MM.1S (cell line): ENCODE data around the gene ANGPTL5.
"Not testable (repeated sequence)": the region's sequence is repeated elsewhere in the genome, so short reads cannot be mapped to it uniquely, and the experiment has no call there.

Experiments used
- DNase-seq: peaks from one replicate; pipeline ENCODE4 v3.0.0-alpha.2; 2015
- H2AFZ ChIP-seq: fragments of 300-600 bp; sonication (generic); 2 replicates; pipeline ENCODE4 v1.6.0; 2016; ENCODE audit warnings: antibody characterized with exemption, low read length
- H3F3A ChIP-seq: fragments of 300-600 bp; sonication (generic); 2 replicates; pipeline ENCODE4 v1.6.1; 2016; ENCODE audit warnings: mild to moderate bottlenecking, antibody characterized with exemption, low read length, moderate library complexity, mixed read lengths; ENCODE audit not compliant: insufficient read depth
- H3K27ac ChIP-seq: fragments of 300-600 bp; sonication (generic); 2 replicates; pipeline ENCODE4 v1.5.1; 2016; ENCODE audit warnings: mild to moderate bottlenecking, low read length
- H3K27me3 ChIP-seq: fragments of 300-600 bp; sonication (generic); replicated peaks from 2 replicates; pipeline ENCODE4 v1.6.0; 2016; ENCODE audit warnings: low read length; ENCODE audit not compliant: insufficient read depth
- H3K36me3 ChIP-seq: fragments of 300-600 bp; sonication (generic); replicated peaks from 2 replicates; pipeline ENCODE4 v1.6.1; 2016; ENCODE audit warnings: mild to moderate bottlenecking, low read length, mixed read lengths; ENCODE audit not compliant: insufficient read depth
- H3K4me1 ChIP-seq: fragments of 300-600 bp; sonication (generic); 2 replicates; pipeline ENCODE4 v1.6.1; 2016; ENCODE audit warnings: low read length, mixed read lengths
- H3K4me2 ChIP-seq: fragments of 300-600 bp; sonication (generic); 2 replicates; pipeline ENCODE4 v1.6.0; 2016; ENCODE audit warnings: low read depth, low read length
- H3K4me3 ChIP-seq: fragments of 300-600 bp; sonication (generic); 2 replicates; pipeline ENCODE4 v1.5.1; 2016; ENCODE audit warnings: low read length, mixed read lengths
- H3K79me2 ChIP-seq: fragments of 300-600 bp; sonication (generic); 2 replicates; pipeline ENCODE4 v1.6.1; 2016; ENCODE audit warnings: mixed run types, low read length, mixed read lengths
- H3K9ac ChIP-seq: fragments of 300-600 bp; sonication (generic); 2 replicates; pipeline ENCODE4 v1.6.1; 2016; ENCODE audit warnings: low read length, mixed read lengths
- H3K9me2 ChIP-seq: fragments of 300-600 bp; sonication (generic); replicated peaks from 2 replicates; pipeline ENCODE4 v1.6.1; 2016; ENCODE audit warnings: mild to moderate bottlenecking, low read length, mixed read lengths; ENCODE audit not compliant: insufficient read depth
- H3K9me3 ChIP-seq: fragments of 300-600 bp; sonication (generic); replicated peaks from 2 replicates; pipeline ENCODE4 v1.6.1; 2016; ENCODE audit warnings: mild to moderate bottlenecking, low read length, mixed read lengths; ENCODE audit not compliant: insufficient read depth
- H4K20me1 ChIP-seq: fragments of 300-600 bp; sonication (generic); 2 replicates; pipeline ENCODE4 v1.6.1; 2016; ENCODE audit warnings: mild to moderate bottlenecking, low read length, moderate library complexity, mixed read lengths; ENCODE audit not compliant: insufficient read depth
- EZH2 ChIP-seq: fragments of 300-600 bp; sonication (generic); optimal IDR thresholded peaks from 2 replicates; pipeline ENCODE3; 2017; ENCODE audit warnings: low read depth, mild to moderate bottlenecking, antibody characterized with exemption, low read length, mixed read lengths
- EZH2phosphoT487 ChIP-seq: fragments of 300-600 bp; sonication (generic); IDR thresholded peaks from 2 replicates; pipeline ENCODE4 v1.6.1; 2018; ENCODE audit warnings: antibody characterized with exemption, low read length
- TF ChIP-seq, protein P1 (sequence below): fragments of 300-600 bp; sonication (generic); IDR thresholded peaks from 2 replicates; pipeline ENCODE4 v1.5.1; 2016; ENCODE audit warnings: antibody characterized with exemption, low read length, mixed read lengths

ANGPTL5 gene

DNA sequence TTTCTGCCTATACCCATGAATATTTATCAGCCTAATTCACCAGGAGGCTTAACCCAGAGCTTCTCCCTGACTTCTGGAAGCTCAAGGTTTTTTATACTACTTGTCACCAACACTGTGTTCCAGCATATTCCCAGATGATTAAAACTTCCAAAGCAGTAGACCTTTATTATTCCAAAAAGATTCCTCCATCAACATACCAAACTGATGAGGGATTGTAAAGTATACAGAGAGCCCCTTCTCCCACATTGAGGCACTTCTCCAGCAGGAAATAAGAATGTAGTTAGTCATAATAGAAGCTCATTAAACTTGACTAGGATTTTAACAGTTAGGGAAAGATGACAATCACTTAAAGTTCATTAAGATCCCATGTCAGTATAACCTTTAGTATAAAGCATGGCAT, 53.0 kb downstream of the ANGPTL5 start:
- Histone ChIP-seq H3K4me1 (no peaks in the 10 kb centered on the region), H3K9ac (no peak overlapping the region), H3K36me3 (no peaks in the 10 kb centered on the region), H2AFZ (no peak overlapping the region), H3K27me3 (no peaks in the 10 kb centered on the region), H3K4me2 (no peak overlapping the region), H4K20me1 (no peaks in the 10 kb centered on the region), H3K9me3 (no peaks in the 10 kb centered on the region), H3K9me2 (no peaks in the 10 kb centered on the region), H3K79me2 (no peaks in the 10 kb centered on the region), H3K4me3 (no peak overlapping the region), H3K27ac (no peak overlapping the region), H3F3A (no peaks in the 10 kb centered on the region)
- no peak for DNase-seq
- TF ChIP-seq EZH2phosphoT487 (no peak), EZH2 (no peak)
- TF ChIP-seq, protein P1, sequence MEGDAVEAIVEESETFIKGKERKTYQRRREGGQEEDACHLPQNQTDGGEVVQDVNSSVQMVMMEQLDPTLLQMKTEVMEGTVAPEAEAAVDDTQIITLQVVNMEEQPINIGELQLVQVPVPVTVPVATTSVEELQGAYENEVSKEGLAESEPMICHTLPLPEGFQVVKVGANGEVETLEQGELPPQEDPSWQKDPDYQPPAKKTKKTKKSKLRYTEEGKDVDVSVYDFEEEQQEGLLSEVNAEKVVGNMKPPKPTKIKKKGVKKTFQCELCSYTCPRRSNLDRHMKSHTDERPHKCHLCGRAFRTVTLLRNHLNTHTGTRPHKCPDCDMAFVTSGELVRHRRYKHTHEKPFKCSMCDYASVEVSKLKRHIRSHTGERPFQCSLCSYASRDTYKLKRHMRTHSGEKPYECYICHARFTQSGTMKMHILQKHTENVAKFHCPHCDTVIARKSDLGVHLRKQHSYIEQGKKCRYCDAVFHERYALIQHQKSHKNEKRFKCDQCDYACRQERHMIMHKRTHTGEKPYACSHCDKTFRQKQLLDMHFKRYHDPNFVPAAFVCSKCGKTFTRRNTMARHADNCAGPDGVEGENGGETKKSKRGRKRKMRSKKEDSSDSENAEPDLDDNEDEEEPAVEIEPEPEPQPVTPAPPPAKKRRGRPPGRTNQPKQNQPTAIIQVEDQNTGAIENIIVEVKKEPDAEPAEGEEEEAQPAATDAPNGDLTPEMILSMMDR: no peak

DNA sequence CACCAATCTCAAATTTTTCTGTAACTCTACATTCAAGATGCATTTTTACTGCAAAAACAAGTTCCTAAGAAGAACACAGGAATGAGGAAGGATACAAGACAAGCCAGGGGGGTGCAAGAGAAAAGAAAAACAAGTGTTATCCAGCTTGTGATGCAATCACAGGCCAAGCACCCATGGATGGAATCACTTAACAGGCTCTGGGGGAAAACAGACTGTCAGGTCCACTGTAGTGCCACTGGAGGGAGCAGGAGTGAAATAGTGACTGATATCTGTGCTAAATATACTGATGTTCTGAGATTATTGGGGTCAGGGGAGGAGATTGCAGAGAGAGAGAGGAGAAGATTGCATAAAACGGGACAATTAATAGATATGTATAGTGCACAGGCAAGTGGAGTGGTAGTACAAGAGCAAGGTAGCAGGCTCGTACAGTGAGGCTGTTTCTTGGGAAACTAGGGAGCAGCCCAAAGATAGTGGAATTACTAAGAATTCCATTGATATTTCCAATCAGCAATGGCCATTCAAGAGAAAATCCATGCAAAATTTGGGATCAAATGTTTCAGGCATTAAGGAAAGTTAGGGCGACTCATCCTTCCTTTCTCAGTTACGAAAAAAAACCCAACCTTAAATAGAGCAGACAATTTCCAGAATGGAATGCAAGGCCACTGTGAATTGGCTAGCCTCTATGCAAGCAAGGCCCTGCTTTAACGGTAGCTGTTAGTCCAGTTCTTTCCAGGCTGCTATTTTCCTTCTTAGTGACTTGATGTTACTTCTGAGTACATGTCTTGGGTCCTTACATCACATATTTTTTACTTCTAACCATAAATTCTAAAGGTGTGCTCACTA, 53.7 kb downstream of the ANGPTL5 start:
- no peaks in the 10 kb centered on the region for H3K9me2 ChIP-seq
- TF ChIP-seq EZH2: no peak
- TF ChIP-seq, protein P1: peak; percentile 39
- no peak for TF ChIP-seq EZH2phosphoT487
- H3F3A ChIP-seq: no peaks in the 10 kb centered on the region
- no peak overlapping the region for H2AFZ ChIP-seq
- no peaks in the 10 kb centered on the region for H3K79me2 ChIP-seq
- H3K27me3 ChIP-seq: no peaks in the 10 kb centered on the region
- H3K9me3 ChIP-seq: no peaks in the 10 kb centered on the region
- H3K4me3 ChIP-seq: no peak overlapping the region
- no peaks in the 10 kb centered on the region for H3K4me1 ChIP-seq
- no peak overlapping the region for H3K27ac ChIP-seq
- H3K4me2 ChIP-seq: no peak overlapping the region
- H3K36me3 ChIP-seq: no peaks in the 10 kb centered on the region
- H3K9ac ChIP-seq: no peak overlapping the region
- no peaks in the 10 kb centered on the region for H4K20me1 ChIP-seq
- no peak for DNase-seq

DNA sequence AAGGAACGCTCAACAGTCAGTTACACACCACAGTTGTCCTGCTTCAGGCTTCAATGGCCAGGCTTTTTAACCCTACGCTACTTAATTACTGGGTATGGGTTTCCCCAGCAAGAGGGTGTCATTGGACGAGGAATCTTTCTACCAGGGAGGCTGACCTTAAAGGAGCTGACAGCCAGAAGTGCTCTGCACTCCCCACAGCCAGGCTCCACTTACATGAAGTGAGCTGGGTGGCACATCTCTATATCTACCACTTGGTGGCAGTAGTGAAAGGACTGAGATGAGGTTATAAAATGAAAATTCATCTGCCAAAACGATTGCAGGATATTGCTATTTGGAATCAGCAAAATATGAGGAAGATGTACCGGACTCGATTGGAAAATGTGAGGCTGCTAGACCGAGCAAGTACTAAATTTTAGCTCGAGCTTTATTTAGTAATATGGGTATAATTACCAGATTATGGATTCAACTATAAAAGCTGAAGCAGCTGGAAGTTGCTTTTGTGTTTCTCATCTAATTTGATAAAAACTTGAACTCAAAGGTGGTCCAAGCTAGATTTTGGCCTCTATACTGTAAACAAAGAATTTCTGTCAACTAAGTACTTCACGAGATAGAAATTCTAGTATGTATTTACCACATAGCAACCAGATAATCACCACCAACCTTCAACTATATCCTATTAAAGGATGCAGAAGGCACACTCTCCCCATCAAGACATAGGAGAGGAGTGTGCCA, 55.5 kb downstream of the ANGPTL5 start:
- Histone ChIP-seq H3K4me2 (no peak overlapping the region), H2AFZ (no peak overlapping the region)

DNA sequence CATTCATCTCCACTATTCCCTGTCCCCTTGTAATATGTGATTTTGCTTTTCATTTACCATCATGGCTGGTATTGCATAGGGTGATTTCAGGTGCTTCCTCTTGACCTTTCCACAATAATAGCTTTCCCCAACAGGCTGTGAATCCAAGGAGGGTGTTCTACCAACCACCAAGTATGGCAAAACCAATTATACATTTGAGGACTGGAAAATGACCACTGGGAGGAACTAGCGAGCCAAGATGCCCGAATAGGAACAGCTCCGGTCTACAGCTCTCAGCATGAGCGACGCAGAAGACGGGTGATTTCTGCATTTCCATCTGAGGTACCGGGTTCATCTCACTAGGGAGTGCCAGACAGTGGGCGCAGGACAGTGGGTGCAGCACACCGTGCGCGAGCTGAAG, 64.1 kb downstream of the ANGPTL5 start:
- not testable (repeated sequence) for H3K4me1 ChIP-seq, H3K27me3 ChIP-seq, H3K9me2 ChIP-seq, H3K36me3 ChIP-seq, H3F3A ChIP-seq, H4K20me1 ChIP-seq, H3K27ac ChIP-seq, H3K9ac ChIP-seq, H3K79me2 ChIP-seq, H3K9me3 ChIP-seq, H3K4me3 ChIP-seq, DNase-seq, H2AFZ ChIP-seq, H3K4me2 ChIP-seq

More for the DNA sequence above, 55.5 kb downstream of the ANGPTL5 start:
- Histone ChIP-seq H3F3A (no peaks in the 10 kb centered on the region), H3K27me3 (no peaks in the 10 kb centered on the region), H3K27ac (no peak overlapping the region), H3K4me3 (no peak overlapping the region), H3K9me3 (no peaks in the 10 kb centered on the region), H3K4me1 (no peaks in the 10 kb centered on the region), H3K9me2 (no peaks in the 10 kb centered on the region), H3K79me2 (no peaks in the 10 kb centered on the region), H4K20me1 (no peaks in the 10 kb centered on the region), H3K36me3 (no peaks in the 10 kb centered on the region), H3K9ac (no peak overlapping the region)
- peak; percentile 62 for DNase-seq
- TF ChIP-seq, protein P1: peak; percentile 84
- TF ChIP-seq EZH2phosphoT487: no peak
